NCI-H2171 treated with DMSO at 0.1 percent for 48 hours (cell line): ENCODE results near the gene SRCAP.
A peak's percentile ranks its signal among the peaks of the same experiment; 100 is the strongest.

ENCODE experiments used
- DNase-seq: peaks from one replicate; lab custom pipeline; 2025; lab: John Stamatoyannopoulos, UW

SRCAP gene

GRCh38 chr16:30775392-30776188, 76.6 kb downstream of the SRCAP start:
- DNase-seq, result peak; percentile 75

GRCh38 chr16:30777591-30778297, 78.8 kb downstream of the SRCAP start:
- DNase-seq, result no peak

- DNase-seq, result no peak
Measured at GRCh38 chr16:30778549-30779244, 79.7 kb downstream of the SRCAP start.

GRCh38 chr16:30779596-30779995, 80.6 kb downstream of the SRCAP start:
- DNase-seq, result no peak

GRCh38 chr16:30780021-30780420, 81.0 kb downstream of the SRCAP start:
- DNase-seq, result no peak

GRCh38 chr16:30780549-30780948, 81.6 kb downstream of the SRCAP start:
- DNase-seq, result no peak

GRCh38 chr16:30782486-30783279, 83.7 kb downstream of the SRCAP start:
- DNase-seq, result no peak

- no peak for DNase-seq
Measured at GRCh38 chr16:30783280-30784109, 84.5 kb downstream of the SRCAP start.

GRCh38 chr16:30784215-30784614, 85.2 kb downstream of the SRCAP start:
- DNase-seq, result no peak

GRCh38 chr16:30785126-30786106, 86.4 kb downstream of the SRCAP start:
- DNase-seq, result no peak

GRCh38 chr16:30786115-30786935, 87.4 kb downstream of the SRCAP start:
- no peak for DNase-seq

- peak; percentile 76 for DNase-seq
Measured at GRCh38 chr16:30786936-30787612, 88.1 kb downstream of the SRCAP start, which contains the start of gene ZNF629. Gene ZNF629, minus strand, starts transcription at chr16:30787205. Its CDS starts 2,723 bp downstream, at chr16:30784482.

- DNase-seq, result no peak
Measured at GRCh38 chr16:30787613-30788378, 88.8 kb downstream of the SRCAP start.
